PC-9 (cell line): ENCODE measurements around the gene VSTM5. TPM values are rescaled to one million over a fixed set of nuclear protein-coding genes. Genes with fewer than 3 reads are reported as not detected.

ENCODE experiments used
- BruUV-seq: library from RNA; stranded (reverse); fragments of 400-500 nt; replicated peaks from 2 replicates; lab custom pipeline; 2021; lab: Mats Ljungman, UMichigan
- CTCF ChIA-PET: fragments of 300-600 bp; sonication (Branson Sonifier 250); formaldehyde crosslinking; loops from one replicate; lab custom pipeline; 2022; ENCODE audit warnings: antibody characterized with exemption; lab: Charles Lee
- POLR2A ChIA-PET: fragments of 300-600 bp; sonication (Branson Sonifier 250); formaldehyde crosslinking; loops from one replicate; lab custom pipeline; 2022; ENCODE audit warnings: antibody characterized with exemption; ENCODE audit not compliant: unreplicated experiment; lab: Charles Lee
- DNase-seq, 2 experiments: peaks; one replicate each; pipeline versions ENCODE4 v3.0.0 to v3.0.0-alpha.2; 2015 to 2022; ENCODE audit warnings: mixed read lengths in 1 of 2
- H2AFZ ChIP-seq: fragments of 200-600 bp; sonication (generic); 2 replicates; pipeline ENCODE4 v1.8.1; 2017; ENCODE audit warnings: antibody characterized with exemption
- H3F3A ChIP-seq: fragments of 200-600 bp; sonication (generic); 2 replicates; pipeline ENCODE4 v1.8.1; 2017; ENCODE audit warnings: antibody characterized with exemption, mild to moderate bottlenecking, low read depth; ENCODE audit not compliant: insufficient read depth
- H3K27ac ChIP-seq: fragments of 200-600 bp; sonication (generic); 2 replicates; pipeline ENCODE4 v1.6.1; 2016; ENCODE audit warnings: mixed run types
- H3K27me3 ChIP-seq: fragments of 200-600 bp; sonication (generic); 2 replicates; pipeline ENCODE4 v1.6.1; 2016; ENCODE audit warnings: low read depth, mixed run types; ENCODE audit not compliant: insufficient read depth
- H3K36me3 ChIP-seq: fragments of 200-600 bp; sonication (generic); 2 replicates; pipeline ENCODE4 v1.6.1; 2016; ENCODE audit warnings: low read depth, mixed run types
- H3K4me1 ChIP-seq: fragments of 200-600 bp; sonication (generic); replicated peaks from 2 replicates; pipeline ENCODE4 v1.6.1; 2016; ENCODE audit warnings: mixed run types; ENCODE audit not compliant: insufficient read depth
- H3K4me2 ChIP-seq: fragments of 200-600 bp; sonication (generic); 2 replicates; pipeline ENCODE4 v1.6.1; 2017; ENCODE audit warnings: mixed run types
- H3K4me3 ChIP-seq: fragments of 200-600 bp; sonication (generic); 2 replicates; pipeline ENCODE4 v1.6.1; 2016; ENCODE audit warnings: mixed run types
- H3K79me2 ChIP-seq: fragments of 200-600 bp; sonication (generic); 2 replicates; pipeline ENCODE4 v1.6.1; 2017; ENCODE audit warnings: low read depth, mixed run types
- H3K9me2 ChIP-seq: fragments of 200-600 bp; sonication (generic); 2 replicates; pipeline ENCODE4 v1.8.1; 2017; ENCODE audit warnings: mild to moderate bottlenecking; ENCODE audit not compliant: insufficient read depth
- H3K9me3 ChIP-seq: fragments of 200-600 bp; sonication (generic); 2 replicates; pipeline ENCODE4 v1.8.1; 2016; ENCODE audit warnings: low read depth; ENCODE audit not compliant: insufficient read depth
- H4K20me1 ChIP-seq: fragments of 200-600 bp; sonication (generic); 2 replicates; pipeline ENCODE4 v1.8.1; 2017; ENCODE audit not compliant: insufficient read depth
- CTCF ChIP-seq: fragments of 200-600 bp; sonication (generic); conservative IDR thresholded peaks from 2 replicates; pipeline ENCODE4 v1.6.1; 2017; ENCODE audit warnings: mixed run types, antibody characterized with exemption, mild to moderate bottlenecking, moderate library complexity
- EZH2 ChIP-seq: fragments of 200-600 bp; sonication (generic); IDR thresholded peaks from 2 replicates; pipeline ENCODE4 v1.8.0; 2017; ENCODE audit warnings: antibody characterized with exemption, low read depth
- intact Hi-C: fragments of 100-400 bp; cut with micrococcal nuclease; formaldehyde crosslinking; loops from one replicate; pipeline ENCODE4 v1.10.0; 2022; ENCODE audit not compliant: unreplicated experiment
- total RNA-seq: library from RNA; stranded (reverse); gene quantifications from 2 replicates; pipeline ENCODE4 v1.2.3, GENCODE V29; 2021

Gene VSTM5
- total RNA-seq, 1 experiment from 2014 or later: 0.81 TPM

GRCh38 chr11:93852242-93852641 lies 1.8 kb upstream of the VSTM5 start:
- BruUV-seq: no TSS peak
- H3F3A ChIP-seq: no peaks in the 10 kb centered on the region
- no peak overlapping the region for H3K4me2 ChIP-seq
- no peaks in the 10 kb centered on the region for H4K20me1 ChIP-seq
- no peaks in the 10 kb centered on the region for H3K79me2 ChIP-seq
- intact Hi-C loops: no loop called here
- ChIA-PET POLR2A (no interaction called here), CTCF (no interaction called here)
- H3K27me3 ChIP-seq: no peaks in the 10 kb centered on the region
- no peak overlapping the region for H3K27ac ChIP-seq
- peaks cover 3% of the 10 kb centered on the region; the same call in 1 of the 2 replicates for H3K9me2 ChIP-seq
- H3K9me3 ChIP-seq: no peaks in the 10 kb centered on the region
- DNase-seq: no peak
- H3K4me3 ChIP-seq: no peak overlapping the region
- peaks cover 16% of the 10 kb centered on the region; the same call in 1 of the 2 replicates for H3K4me1 ChIP-seq
- no peak overlapping the region for H2AFZ ChIP-seq
- TF ChIP-seq CTCF: no peak
- no peak for TF ChIP-seq EZH2
- no peaks in the 10 kb centered on the region for H3K36me3 ChIP-seq

- Histone ChIP-seq H3K79me2 (no peaks in the 10 kb centered on the region), H3K4me1 (peaks cover 16% of the 10 kb centered on the region; the same call in 1 of the 2 replicates), H3K36me3 (no peaks in the 10 kb centered on the region), H3F3A (no peaks in the 10 kb centered on the region), H4K20me1 (no peaks in the 10 kb centered on the region), H3K9me3 (no peaks in the 10 kb centered on the region), H3K4me2 (peak overlapping the region; percentile 98), H3K4me3 (peak overlapping the region; percentile 70), H3K9me2 (peaks cover 3% of the 10 kb centered on the region; the same call in 1 of the 2 replicates), H3K27ac (no peak overlapping the region), H3K27me3 (no peaks in the 10 kb centered on the region), H2AFZ (peak overlapping the region; percentile 98)
- no peak; the same call in 1 of the 2 replicates for TF ChIP-seq CTCF
- no peak for TF ChIP-seq EZH2
- ChIA-PET POLR2A (interaction anchor here (0.6 kb wide), 1 partner anchor 690 kb away, joined by 9 read pairs; no protein-coding TSS in a partner anchor), CTCF (interaction anchor here (0.6 to 1.0 kb wide), 3 partner anchors 43 to 50 kb away, joined by 3 to 5 read pairs (median 4); no protein-coding TSS in a partner anchor)
- intact Hi-C loops: no loop called here
- no TSS peak for BruUV-seq
- DNase-seq: peak in 1 of 2 experiments; percentile 37
Measured at GRCh38 chr11:93849751-93850593, 446 bp downstream of the VSTM5 start.

- peaks cover 16% of the 10 kb centered on the region; the same call in 1 of the 2 replicates for H3K4me1 ChIP-seq
- no peaks in the 10 kb centered on the region for H3K9me2 ChIP-seq
- no peaks in the 10 kb centered on the region for H3F3A ChIP-seq
- H3K27ac ChIP-seq: no peak overlapping the region
- POLR2A ChIA-PET: no interaction called here
- H3K79me2 ChIP-seq: no peaks in the 10 kb centered on the region
- H3K4me2 ChIP-seq: peak overlapping the region; percentile 98
- H3K36me3 ChIP-seq: no peaks in the 10 kb centered on the region
- TF ChIP-seq EZH2 (no peak), CTCF (no peak)
- CTCF ChIA-PET: no interaction called here
- BruUV-seq: no TSS peak
- no peaks in the 10 kb centered on the region for H3K9me3 ChIP-seq
- intact Hi-C loops: no loop called here
- H2AFZ ChIP-seq: no peak overlapping the region
- H4K20me1 ChIP-seq: no peaks in the 10 kb centered on the region
- DNase-seq: no peak
- peak overlapping the region; percentile 70; the same call in 1 of the 2 replicates for H3K4me3 ChIP-seq
- H3K27me3 ChIP-seq: no peaks in the 10 kb centered on the region
Measured at GRCh38 chr11:93849201-93849600, 1.2 kb downstream of the VSTM5 start.
